A673 (cell line): ENCODE measurements around the gene ALG8. TPM values are rescaled to one million over a fixed set of nuclear protein-coding genes. Genes with fewer than 3 reads are reported as not detected.
"Not testable (repeated sequence)": the region's sequence is repeated elsewhere in the genome, so short reads cannot be mapped to it uniquely, and the experiment has no call there.

Experiments
- BruUV-seq: library from RNA; stranded (reverse); fragments of 400-500 nt; replicated peaks from 2 replicates; lab custom pipeline; 2021; lab: Mats Ljungman, UMichigan
- CTCF ChIA-PET: fragments of 300-600 bp; sonication (Branson Sonifier 250); formaldehyde crosslinking; loops from one replicate; lab custom pipeline; 2022; ENCODE audit warnings: antibody characterized with exemption; lab: Charles Lee
- POLR2A ChIA-PET: fragments of 300-600 bp; sonication (Branson Sonifier 250); formaldehyde crosslinking; loops from one replicate; lab custom pipeline; 2022; ENCODE audit warnings: antibody characterized with exemption; ENCODE audit not compliant: low non-redundant PET; lab: Charles Lee
- DNase-seq: peaks from one replicate; pipeline ENCODE4 v3.0.0-alpha.2; 2015; ENCODE audit warnings: low spot score
- H3K27ac ChIP-seq: fragments of 200-600 bp; sonication (generic); 2 replicates; pipeline ENCODE4 v1.5.1; 2016; ENCODE audit warnings: mixed run types, low read depth, mild to moderate bottlenecking, mixed read lengths, antibody characterized with exemption, low read length; ENCODE audit not compliant: poor library complexity, severe bottlenecking
- H3K27me3 ChIP-seq: fragments of 200-600 bp; sonication (generic); replicated peaks from 2 replicates; pipeline ENCODE4 v1.6.1; 2017; ENCODE audit warnings: mixed run types, low read depth, mild to moderate bottlenecking, mixed read lengths, antibody characterized with exemption, low read length; ENCODE audit not compliant: insufficient read depth, poor library complexity
- H3K36me3 ChIP-seq: fragments of 200-600 bp; sonication (generic); 2 replicates; pipeline ENCODE4 v1.6.1; 2016; ENCODE audit warnings: mixed run types, mild to moderate bottlenecking, mixed read lengths, antibody characterized with exemption, low read length; ENCODE audit not compliant: insufficient read depth, poor library complexity, severe bottlenecking
- H3K4me1 ChIP-seq: fragments of 200-600 bp; sonication (generic); 2 replicates; pipeline ENCODE4 v1.6.1; 2017; ENCODE audit warnings: mixed run types, mild to moderate bottlenecking, mixed read lengths, antibody characterized with exemption, low read length; ENCODE audit not compliant: insufficient read depth, poor library complexity, severe bottlenecking
- H3K4me3 ChIP-seq: fragments of 200-600 bp; sonication (generic); 2 replicates; pipeline ENCODE4 v1.5.1; 2016; ENCODE audit warnings: low read depth, mixed run types, mild to moderate bottlenecking, mixed read lengths, low read length; ENCODE audit not compliant: poor library complexity, severe bottlenecking
- H3K9me3 ChIP-seq: fragments of 200-600 bp; sonication (generic); 2 replicates; pipeline ENCODE4 v1.6.1; 2016; ENCODE audit warnings: mixed run types, low read depth, mild to moderate bottlenecking, mixed read lengths, antibody characterized with exemption, low read length; ENCODE audit not compliant: poor library complexity, severe bottlenecking
- CTCF ChIP-seq: fragments of 300-800, 200-600 bp; sonication (generic); conservative IDR thresholded peaks from 2 replicates; pipeline ENCODE4 v1.5.1; 2017; ENCODE audit warnings: low read depth, mild to moderate bottlenecking, antibody characterized with exemption, low read length, moderate library complexity, mixed read lengths
- EZH2 ChIP-seq: fragments of 200-600 bp; sonication (generic); IDR thresholded peaks from 2 replicates; pipeline ENCODE4 v1.6.1; 2017; ENCODE audit warnings: borderline replicate concordance, low read depth, mild to moderate bottlenecking, mixed read lengths, antibody characterized with exemption, low read length; ENCODE audit not compliant: poor library complexity, severe bottlenecking
- intact Hi-C: fragments of 100-400 bp; cut with micrococcal nuclease; formaldehyde crosslinking; loops from one replicate; pipeline ENCODE4 v1.10.0; 2022; ENCODE audit not compliant: unreplicated experiment
- total RNA-seq: library from RNA; stranded (reverse); gene quantifications from 2 replicates; pipeline ENCODE4 v1.2.3, GENCODE V29; 2021

The ALG8 gene
- total RNA-seq, 1 experiment from 2014 or later, result 131 TPM

- peak; percentile 91 for DNase-seq
- POLR2A ChIA-PET, result no interaction called here
- CTCF ChIA-PET, result no interaction called here
- intact Hi-C loops, result loop anchor here (5.0 kb wide), 1 partner anchor 58 kb away; the partner anchor contains the start of gene ALG8
- Histone ChIP-seq H3K27ac (peak within 1 kb of the TSS; percentile 88), H3K27me3 (no peaks in the 10 kb centered on the region), H3K4me3 (peak within 1 kb of the TSS; percentile 81), H3K9me3 (no peaks in the 10 kb centered on the region), H3K36me3 (no peaks in the 10 kb centered on the region), H3K4me1 (no peaks in the 10 kb centered on the region)
- TF ChIP-seq CTCF (no peak), EZH2 (no peak)
- TSS peak; percentile 79 for BruUV-seq
Observed at GRCh38 chr11:78079232-78080083, 60.0 kb downstream of the ALG8 start, which contains the start of gene NDUFC2. TSS of gene NDUFC2 (minus strand) at chr11:78079862. CDS start at chr11:78079744, 118 bp downstream.

GRCh38 chr11:78078218-78079167 lies 60.9 kb downstream of the ALG8 start:
- CTCF ChIA-PET, result interaction anchor here (0.6 kb wide), 2 partner anchors 26 to 135 kb away, joined by 3 to 6 read pairs; no protein-coding TSS in a partner anchor

GRCh38 chr11:78077592-78077991 lies 61.8 kb downstream of the ALG8 start:
- BruUV-seq, H3K36me3 ChIP-seq, DNase-seq, H3K4me3 ChIP-seq, H3K27me3 ChIP-seq, H3K27ac ChIP-seq, POLR2A ChIA-PET, H3K9me3 ChIP-seq, H3K4me1 ChIP-seq: not testable (repeated sequence)
- CTCF ChIA-PET, result interaction anchor here (0.6 kb wide), 1 partner anchor 136 kb away, joined by 6 read pairs; no protein-coding TSS in a partner anchor
- intact Hi-C loops, result loop anchor here (5.0 kb wide), 1 partner anchor 60 kb away; the partner anchor contains the start of gene ALG8

More at GRCh38 chr11:78078218-78079167, 60.9 kb downstream of the ALG8 start:
- intact Hi-C loops, result loop anchor here (5.0 kb wide), 1 partner anchor 59 kb away; the partner anchor contains the start of gene ALG8
- H3K27me3 ChIP-seq, result no peaks in the 10 kb centered on the region
- no TSS peak for BruUV-seq
- H3K4me1 ChIP-seq, result no peaks in the 10 kb centered on the region
- H3K4me3 ChIP-seq, result peak overlapping the region; percentile 81
- peak overlapping the region; percentile 88 for H3K27ac ChIP-seq
- DNase-seq, result no peak
- POLR2A ChIA-PET, result no interaction called here
- TF ChIP-seq CTCF (no peak), EZH2 (no peak)
- H3K9me3 ChIP-seq, result no peaks in the 10 kb centered on the region
- no peaks in the 10 kb centered on the region for H3K36me3 ChIP-seq
